VCaP (cell line): ENCODE data around the gene TNS1.

Source experiments
- H3K27ac ChIP-seq: fragments of 450-650 bp; 2 replicates; pipeline ENCODE4 v1.5.1; 2017
- CTCF ChIP-seq: fragments of 450-650 bp; conservative IDR thresholded peaks from 2 replicates; pipeline ENCODE4 v1.5.1; 2017; ENCODE audit warnings: mild to moderate bottlenecking, moderate library complexity

The TNS1 gene

GRCh38 chr2:217820091-217820819 is 182.5 kb downstream of the TNS1 start:
- TF ChIP-seq CTCF = no peak
- H3K27ac ChIP-seq = no peak overlapping the region

- TF ChIP-seq CTCF = no peak
- no peak overlapping the region for H3K27ac ChIP-seq
Measured at GRCh38 chr2:217818293-217818850, 184.4 kb downstream of the TNS1 start.

- H3K27ac ChIP-seq = no peak overlapping the region
- TF ChIP-seq CTCF = no peak
Measured at GRCh38 chr2:217817466-217818292, 185.1 kb downstream of the TNS1 start.

GRCh38 chr2:217816396-217816869 is 186.4 kb downstream of the TNS1 start:
- TF ChIP-seq CTCF = no peak
- no peak overlapping the region for H3K27ac ChIP-seq

- H3K27ac ChIP-seq = no peak overlapping the region
- no peak for TF ChIP-seq CTCF
Measured at GRCh38 chr2:217813828-217814227, 189.0 kb downstream of the TNS1 start.

GRCh38 chr2:217812170-217812569 is 190.6 kb downstream of the TNS1 start:
- TF ChIP-seq CTCF = no peak
- no peak overlapping the region for H3K27ac ChIP-seq

GRCh38 chr2:217810260-217810659 is 192.5 kb downstream of the TNS1 start:
- H3K27ac ChIP-seq = no peak overlapping the region
- TF ChIP-seq CTCF = no peak
